ENCODE results near the gene MYO18B. TPM values are rescaled to one million over a fixed set of nuclear protein-coding genes. Genes with fewer than 3 reads are reported as not detected.
A peak's percentile ranks its signal among the peaks of the same experiment; 100 is the strongest.

MYO18B gene
- polyA plus RNA-seq, 3 donors, result not detected

DNA sequence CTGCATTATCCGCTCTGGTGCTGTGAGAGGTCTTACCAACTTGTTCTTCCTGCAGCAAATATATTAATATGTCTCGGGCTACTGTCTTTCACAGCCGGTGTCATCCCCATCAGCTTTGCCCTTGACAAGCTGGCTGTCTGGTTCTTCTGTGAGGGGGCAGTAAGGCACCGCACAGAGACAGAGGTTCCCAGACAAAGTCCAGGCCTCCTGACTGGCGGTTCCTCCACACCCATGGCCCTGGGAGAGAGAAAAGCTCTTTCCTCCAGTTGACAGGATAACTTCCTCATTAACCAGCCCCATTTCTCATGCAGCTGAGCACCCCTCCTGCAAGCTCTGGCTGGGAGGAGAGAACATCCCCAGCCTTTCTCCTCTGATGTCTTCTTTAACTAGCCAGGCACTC lies 214.8 kb downstream of the MYO18B start:
- H3K9me3 ChIP-seq (replicated peaks in 1 of 2; ENCODE audit: control insufficient read depth in 1 of 2, insufficient read depth in 1 of 2, low read length in 2 of 2), result no peaks in the 10 kb centered on the region
- no peaks in the 10 kb centered on the region for H3K4me1 Mint-ChIP-seq
- no peaks in the 10 kb centered on the region for H4K20me1 ChIP-seq (ENCODE audit: insufficient read depth, low read length)
- no peak overlapping the region for H3K9ac ChIP-seq (ENCODE audit: insufficient read depth, low read length, poor library complexity, severe bottlenecking)
- no peaks in the 10 kb centered on the region for H3K36me3 ChIP-seq (replicated peaks in 1 of 2; ENCODE audit: control insufficient read depth in 1 of 2, insufficient read depth in 2 of 2, low read length in 2 of 2)
- no peaks in the 10 kb centered on the region for H3K79me2 ChIP-seq (ENCODE audit: insufficient read depth, low read length)
- no peaks in the 10 kb centered on the region for H3K36me3 Mint-ChIP-seq
- DNase-seq, result no peak
- peaks cover 0 to 5% (median 2%) of the 10 kb centered on the region in 3 donors for H3K27me3 Mint-ChIP-seq (ENCODE audit: low read depth in 3 of 3)
- no peaks in the 10 kb centered on the region for H3K27me3 ChIP-seq (ENCODE audit: control insufficient read depth in 2 of 2, insufficient read depth in 2 of 2, low read length in 2 of 2)
- H3K4me2 ChIP-seq (replicated peaks; ENCODE audit: extremely low read depth, low read length, poor library complexity, severe bottlenecking), result no peak overlapping the region
- H3K27ac ChIP-seq (ENCODE audit: low read depth in 1 of 2, low read length in 2 of 2), result no peak overlapping the region
- no peaks in the 10 kb centered on the region for H3K4me1 ChIP-seq (ENCODE audit: control insufficient read depth in 1 of 2, insufficient read depth in 2 of 2, low read length in 2 of 2)
- no peak overlapping the region for H3K4me3 ChIP-seq (replicated peaks in 1 of 3; ENCODE audit: low read depth in 2 of 3, low read length in 3 of 3)
- H3K4me3 Mint-ChIP-seq, result peak overlapping the region in 1 of 2 donors; percentile 2
- H2AFZ ChIP-seq (ENCODE audit: insufficient read depth, low read depth, low read length, poor library complexity, severe bottlenecking), result no peak overlapping the region
- intact Hi-C loops (cut with micrococcal nuclease), result no loop called here
- H3K9me3 Mint-ChIP-seq, result peaks cover 0 to 5% (median 0%) of the 10 kb centered on the region in 7 donors
- TF ChIP-seq, protein P1, sequence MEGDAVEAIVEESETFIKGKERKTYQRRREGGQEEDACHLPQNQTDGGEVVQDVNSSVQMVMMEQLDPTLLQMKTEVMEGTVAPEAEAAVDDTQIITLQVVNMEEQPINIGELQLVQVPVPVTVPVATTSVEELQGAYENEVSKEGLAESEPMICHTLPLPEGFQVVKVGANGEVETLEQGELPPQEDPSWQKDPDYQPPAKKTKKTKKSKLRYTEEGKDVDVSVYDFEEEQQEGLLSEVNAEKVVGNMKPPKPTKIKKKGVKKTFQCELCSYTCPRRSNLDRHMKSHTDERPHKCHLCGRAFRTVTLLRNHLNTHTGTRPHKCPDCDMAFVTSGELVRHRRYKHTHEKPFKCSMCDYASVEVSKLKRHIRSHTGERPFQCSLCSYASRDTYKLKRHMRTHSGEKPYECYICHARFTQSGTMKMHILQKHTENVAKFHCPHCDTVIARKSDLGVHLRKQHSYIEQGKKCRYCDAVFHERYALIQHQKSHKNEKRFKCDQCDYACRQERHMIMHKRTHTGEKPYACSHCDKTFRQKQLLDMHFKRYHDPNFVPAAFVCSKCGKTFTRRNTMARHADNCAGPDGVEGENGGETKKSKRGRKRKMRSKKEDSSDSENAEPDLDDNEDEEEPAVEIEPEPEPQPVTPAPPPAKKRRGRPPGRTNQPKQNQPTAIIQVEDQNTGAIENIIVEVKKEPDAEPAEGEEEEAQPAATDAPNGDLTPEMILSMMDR (IDR thresholded peaks at IDR 0.05), result no peak
- 80% methylated on average over 5 of the region's 5 CpGs for WGBS (ENCODE audit: insufficient coverage)
- H3K27ac Mint-ChIP-seq, result no peak overlapping the region

DNA sequence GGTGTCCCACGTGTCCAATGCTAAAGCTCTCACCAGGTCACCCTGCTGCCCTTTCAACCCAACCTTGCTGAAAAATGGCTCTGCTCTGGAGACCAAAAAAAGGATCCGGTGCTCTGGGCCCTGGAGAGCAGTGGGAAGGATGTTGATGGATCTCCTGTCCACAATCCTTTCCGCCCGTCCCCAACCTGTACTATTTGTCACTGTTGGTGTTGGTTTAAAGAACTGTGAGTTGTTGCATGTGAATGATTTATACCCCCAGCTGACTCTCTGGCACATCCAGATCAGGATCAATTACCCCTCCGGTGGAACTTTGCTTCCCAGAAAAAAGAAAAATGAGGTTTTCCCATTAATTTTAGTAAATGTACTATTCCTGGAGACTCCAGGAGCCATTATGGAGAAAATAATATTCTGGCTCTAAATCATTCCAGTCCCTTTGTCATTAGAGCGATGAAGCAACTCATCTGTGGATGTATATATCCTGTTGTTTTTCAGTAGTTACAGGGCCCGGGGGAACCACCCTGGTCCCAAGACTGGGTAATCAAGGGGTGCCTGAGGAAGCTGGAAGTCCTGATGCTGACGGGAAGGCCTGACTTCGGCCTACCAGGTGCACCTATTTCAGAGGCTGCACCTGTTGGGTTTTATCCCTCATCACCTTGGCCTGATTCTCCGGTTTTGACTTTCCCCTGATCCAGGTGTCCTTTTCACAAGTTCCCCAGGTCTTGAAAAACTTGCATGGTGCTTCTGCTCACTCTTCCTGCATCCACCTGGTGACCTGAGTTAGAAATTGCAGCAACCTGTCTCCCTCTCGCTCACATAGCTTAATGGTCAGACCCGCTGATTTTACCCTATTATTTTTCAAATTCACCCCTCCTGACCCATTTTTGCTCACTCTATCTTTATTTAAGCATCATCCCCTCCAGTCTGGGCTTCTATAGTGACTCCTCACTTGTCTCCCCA lies 218.1 kb downstream of the MYO18B start:
- 94% methylated on average over 6 of the region's 12 CpGs for WGBS (ENCODE audit: insufficient coverage)
- no peak overlapping the region for H3K27ac ChIP-seq (ENCODE audit: low read depth in 1 of 2, low read length in 2 of 2)
- H2AFZ ChIP-seq (ENCODE audit: insufficient read depth, low read depth, low read length, poor library complexity, severe bottlenecking), result no peak overlapping the region
- Mint-ChIP-seq H3K27me3 (ENCODE audit: low read depth in 3 of 3) (peaks cover 1 to 4% (median 2%) of the 10 kb centered on the region in 3 donors), H3K4me1 (no peaks in the 10 kb centered on the region), H3K36me3 (no peaks in the 10 kb centered on the region), H3K9me3 (peaks cover 0 to 9% (median 3%) of the 10 kb centered on the region in 7 donors), H3K4me3 (no peak overlapping the region), H3K27ac (peak overlapping the region in 1 of 7 donors; percentile 23)
- no peaks in the 10 kb centered on the region for H3K79me2 ChIP-seq (ENCODE audit: insufficient read depth, low read length)
- no peaks in the 10 kb centered on the region for H3K4me1 ChIP-seq (ENCODE audit: control insufficient read depth in 1 of 2, insufficient read depth in 2 of 2, low read length in 2 of 2)
- H3K27me3 ChIP-seq (ENCODE audit: control insufficient read depth in 2 of 2, insufficient read depth in 2 of 2, low read length in 2 of 2), result no peaks in the 10 kb centered on the region
- no peak overlapping the region for H3K9ac ChIP-seq (ENCODE audit: insufficient read depth, low read length, poor library complexity, severe bottlenecking)
- intact Hi-C loops (cut with micrococcal nuclease), result no loop called here
- H3K36me3 ChIP-seq (replicated peaks in 1 of 2; ENCODE audit: control insufficient read depth in 1 of 2, insufficient read depth in 2 of 2, low read length in 2 of 2), result no peaks in the 10 kb centered on the region
- no peaks in the 10 kb centered on the region for H3K9me3 ChIP-seq (replicated peaks in 1 of 2; ENCODE audit: control insufficient read depth in 1 of 2, insufficient read depth in 1 of 2, low read length in 2 of 2)
- no peak for DNase-seq
- no peak overlapping the region for H3K4me3 ChIP-seq (replicated peaks in 1 of 3; ENCODE audit: low read depth in 2 of 3, low read length in 3 of 3)
- no peak overlapping the region for H3K4me2 ChIP-seq (replicated peaks; ENCODE audit: extremely low read depth, low read length, poor library complexity, severe bottlenecking)
- TF ChIP-seq, protein P1 (IDR thresholded peaks at IDR 0.05), result no peak
- H4K20me1 ChIP-seq (ENCODE audit: insufficient read depth, low read length), result no peaks in the 10 kb centered on the region
